Esophagus muscularis mucosa (tissue), 3 donors: ENCODE measurements around the gene AFMID.

ENCODE experiments used
- CTCF ChIP-seq, 3 experiments: fragments of 200-600 bp in 2 of 3; fragments of 450-650 bp in 1 of 3; sonication (generic) in 2 of 3; IDR thresholded peaks; one replicate each; pipeline ENCODE4 v1.5.1; 2017 to 2019; ENCODE audit warnings: antibody characterized with exemption in 3 of 3, mild to moderate bottlenecking in 2 of 3, moderate library complexity in 1 of 3
- POLR2A ChIP-seq: fragments of 450-650 bp; IDR thresholded peaks from one replicate; pipeline ENCODE4 v1.6.1; 2017; ENCODE audit warnings: antibody characterized with exemption, moderate library complexity, mild to moderate bottlenecking, low read depth

- TF ChIP-seq CTCF (IDR thresholded peaks at IDR 0.05) (no peak), POLR2A (no peak)
Measured at GRCh38 chr17:78196716-78197115, 9.6 kb downstream of the AFMID start.
